Retinal pigment epithelial cell (primary cell): ENCODE data around the gene DCC.

Experiments used
- DNase-seq: peaks from one replicate; pipeline ENCODE4 v3.0.0-alpha.2; 2010; ENCODE audit warnings: low read depth
- H3K4me3 ChIP-seq: 2 replicates; pipeline ENCODE4 v1.5.1; 2011; ENCODE audit warnings: mild to moderate bottlenecking, low read length, control low read depth, moderate library complexity
- CTCF ChIP-seq: conservative IDR thresholded peaks from 2 replicates; pipeline ENCODE4 v1.5.1; 2011; ENCODE audit warnings: low read depth, low read length, control low read depth, inconsistent platforms

The DCC gene

GRCh38 chr18:52822160-52822559 is 482.2 kb downstream of the DCC start:
- TF ChIP-seq CTCF = no peak
- no peak overlapping the region for H3K4me3 ChIP-seq
- no peak for DNase-seq

- no peak for TF ChIP-seq CTCF
- no peak overlapping the region for H3K4me3 ChIP-seq
- DNase-seq = no peak
These were observed 484.1 kb downstream of the DCC start for GRCh38 chr18:52824126-52824525.

GRCh38 chr18:52826994-52827393 is 487.0 kb downstream of the DCC start:
- no peak for DNase-seq
- no peak for TF ChIP-seq CTCF
- H3K4me3 ChIP-seq = no peak overlapping the region

- TF ChIP-seq CTCF = no peak
- no peak for DNase-seq
- no peak overlapping the region for H3K4me3 ChIP-seq
These were observed 489.3 kb downstream of the DCC start for GRCh38 chr18:52829320-52829719.

- H3K4me3 ChIP-seq = no peak overlapping the region
- TF ChIP-seq CTCF = no peak
- DNase-seq = no peak
These were observed 489.9 kb downstream of the DCC start for GRCh38 chr18:52829876-52830405.

GRCh38 chr18:52844323-52844722 is 504.3 kb downstream of the DCC start:
- H3K4me3 ChIP-seq = no peak overlapping the region
- no peak for TF ChIP-seq CTCF
- DNase-seq = no peak

- no peak for TF ChIP-seq CTCF
- DNase-seq = no peak
- no peak overlapping the region for H3K4me3 ChIP-seq
These were observed 505.0 kb downstream of the DCC start for GRCh38 chr18:52845036-52845435.
